MCF 10A (cell line): ENCODE measurements around the gene TATDN3. TPM values are rescaled to one million over a fixed set of nuclear protein-coding genes. Genes with fewer than 3 reads are reported as not detected.
"Not testable (repeated sequence)": the region's sequence is repeated elsewhere in the genome, so short reads cannot be mapped to it uniquely, and the experiment has no call there.

ENCODE experiments used
- BruUV-seq: library from RNA; stranded (reverse); fragments of 400-500 nt; replicated peaks from 2 replicates; lab custom pipeline; 2021; lab: Mats Ljungman, UMichigan
- CTCF ChIA-PET: fragments of 300-600 bp; sonication (Branson Sonifier 250); formaldehyde crosslinking; extraction: SDS; loops from one replicate; lab custom pipeline; 2021; ENCODE audit warnings: antibody characterized with exemption, inconsistent platforms; lab: Yijun Ruan, JAX
- POLR2A ChIA-PET: fragments of 300-600, 350-650 bp; sonication (Branson Sonifier 250); formaldehyde crosslinking; extraction: SDS; loops from one replicate; lab custom pipeline; 2020; ENCODE audit warnings: antibody characterized with exemption, inconsistent platforms; lab: Yijun Ruan, JAX
- DNase-seq: peaks from one replicate; pipeline ENCODE4 v3.0.0-alpha.2; 2018; ENCODE audit not compliant: unreplicated experiment
- H3K27ac Mint-ChIP-seq: one replicate; pipeline ENCODE4 v1.8.0; 2022; ENCODE audit warnings: mild to moderate bottlenecking, low read depth, mixed read lengths; ENCODE audit not compliant: unreplicated experiment
- H3K27me3 Mint-ChIP-seq: one replicate; pipeline ENCODE4 v1.8.0; 2022; ENCODE audit warnings: mixed read lengths; ENCODE audit not compliant: insufficient read depth, unreplicated experiment
- H3K36me3 Mint-ChIP-seq: one replicate; pipeline ENCODE4 v1.8.0; 2022; ENCODE audit warnings: mild to moderate bottlenecking, moderate library complexity, mixed read lengths; ENCODE audit not compliant: insufficient read depth, unreplicated experiment
- H3K4me1 Mint-ChIP-seq: one replicate; pipeline ENCODE4 v1.8.0; 2022; ENCODE audit warnings: mixed read lengths; ENCODE audit not compliant: insufficient read depth, unreplicated experiment
- H3K4me3 Mint-ChIP-seq: one replicate; pipeline ENCODE4 v1.8.0; 2022; ENCODE audit warnings: mild to moderate bottlenecking, moderate library complexity, mixed read lengths; ENCODE audit not compliant: unreplicated experiment
- H3K9me3 Mint-ChIP-seq: one replicate; pipeline ENCODE4 v1.8.0; 2022; ENCODE audit warnings: mixed read lengths; ENCODE audit not compliant: unreplicated experiment
- intact Hi-C: fragments of 100-400 bp; cut with micrococcal nuclease; formaldehyde crosslinking; loops from 2 replicates; pipeline ENCODE4 v1.14.1; 2022
- total RNA-seq: library from RNA; stranded (reverse); gene quantifications from 2 replicates; pipeline ENCODE4 v1.2.3, GENCODE V29; 2022
- TF ChIP-seq, protein P1 (sequence below): fragments of 200-600 bp; IDR thresholded peaks from one replicate; pipeline ENCODE4 v1.8.0; 2022; ENCODE audit warnings: antibody characterized with exemption, mild to moderate bottlenecking; ENCODE audit not compliant: unreplicated experiment

Gene TATDN3
- total RNA-seq, 1 experiment from 2014 or later: 31.5 TPM

DNA sequence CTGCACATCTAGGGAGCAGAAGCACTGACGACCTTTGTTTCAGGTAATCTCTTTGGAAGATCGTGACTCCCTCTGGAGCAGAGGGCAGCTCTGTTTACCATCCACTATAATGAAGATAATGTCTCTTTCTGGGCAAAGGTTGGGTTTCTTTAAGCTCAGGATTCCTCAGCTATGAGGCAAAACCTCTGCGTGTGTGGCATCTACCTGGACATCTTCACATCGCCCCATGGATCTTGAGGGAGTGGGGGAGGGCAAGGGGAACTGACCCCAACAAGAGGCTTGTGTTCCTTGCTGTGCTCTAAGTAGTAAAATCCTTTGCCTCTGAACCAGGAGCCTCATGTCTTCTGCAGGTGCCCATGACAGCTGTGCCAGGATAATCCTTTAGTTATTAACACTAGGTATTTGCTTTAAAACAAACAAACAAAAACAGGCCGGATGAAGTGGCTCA, 36.2 kb downstream of the TATDN3 start:
- no TSS peak for BruUV-seq
- peaks cover 28% of the 10 kb centered on the region for H3K9me3 Mint-ChIP-seq
- H3K36me3 Mint-ChIP-seq: no peaks in the 10 kb centered on the region
- TF ChIP-seq, protein P1, sequence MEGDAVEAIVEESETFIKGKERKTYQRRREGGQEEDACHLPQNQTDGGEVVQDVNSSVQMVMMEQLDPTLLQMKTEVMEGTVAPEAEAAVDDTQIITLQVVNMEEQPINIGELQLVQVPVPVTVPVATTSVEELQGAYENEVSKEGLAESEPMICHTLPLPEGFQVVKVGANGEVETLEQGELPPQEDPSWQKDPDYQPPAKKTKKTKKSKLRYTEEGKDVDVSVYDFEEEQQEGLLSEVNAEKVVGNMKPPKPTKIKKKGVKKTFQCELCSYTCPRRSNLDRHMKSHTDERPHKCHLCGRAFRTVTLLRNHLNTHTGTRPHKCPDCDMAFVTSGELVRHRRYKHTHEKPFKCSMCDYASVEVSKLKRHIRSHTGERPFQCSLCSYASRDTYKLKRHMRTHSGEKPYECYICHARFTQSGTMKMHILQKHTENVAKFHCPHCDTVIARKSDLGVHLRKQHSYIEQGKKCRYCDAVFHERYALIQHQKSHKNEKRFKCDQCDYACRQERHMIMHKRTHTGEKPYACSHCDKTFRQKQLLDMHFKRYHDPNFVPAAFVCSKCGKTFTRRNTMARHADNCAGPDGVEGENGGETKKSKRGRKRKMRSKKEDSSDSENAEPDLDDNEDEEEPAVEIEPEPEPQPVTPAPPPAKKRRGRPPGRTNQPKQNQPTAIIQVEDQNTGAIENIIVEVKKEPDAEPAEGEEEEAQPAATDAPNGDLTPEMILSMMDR: no peak
- ChIA-PET POLR2A (interaction anchor here (0.6 to 1.6 kb wide), 7 partner anchors 10 to 161 kb away, joined by 3 to 9 read pairs (median 4); partner anchors contain the start of gene FLVCR1), CTCF (interaction anchor here (0.6 to 1.4 kb wide), 8 partner anchors 10 to 764 kb away, joined by 3 to 5 read pairs (median 3); no protein-coding TSS in a partner anchor)
- no peaks in the 10 kb centered on the region for H3K4me1 Mint-ChIP-seq
- intact Hi-C loops: no loop called here
- no peak overlapping the region for H3K27ac Mint-ChIP-seq
- H3K27me3 Mint-ChIP-seq: no peaks in the 10 kb centered on the region
- no peak for DNase-seq
- no peak overlapping the region for H3K4me3 Mint-ChIP-seq

DNA sequence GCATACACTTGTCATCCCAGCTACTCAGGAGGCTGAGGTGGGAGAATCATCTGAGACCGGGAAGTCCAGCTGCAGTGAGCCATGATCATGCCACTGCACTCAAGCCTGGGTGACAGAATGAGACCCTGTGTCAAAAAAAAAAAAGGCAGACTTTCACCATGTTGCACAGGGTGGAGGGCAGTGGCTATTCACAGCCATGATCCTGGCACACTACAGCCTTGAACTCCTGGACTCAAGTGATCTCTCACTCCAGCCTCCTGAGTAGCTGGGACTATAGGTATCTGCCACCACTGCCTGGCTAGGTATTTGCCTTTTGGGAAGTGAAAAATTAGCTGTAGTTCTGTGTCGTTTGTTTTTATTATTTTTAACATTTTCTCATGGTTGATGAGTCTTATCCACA, 36.7 kb downstream of the TATDN3 start:
- BruUV-seq: no TSS peak
- no peaks in the 10 kb centered on the region for H3K27me3 Mint-ChIP-seq
- H3K4me1 Mint-ChIP-seq: no peaks in the 10 kb centered on the region
- peaks cover 28% of the 10 kb centered on the region for H3K9me3 Mint-ChIP-seq
- POLR2A ChIA-PET: interaction anchor here (0.7 to 1.6 kb wide), 4 partner anchors 9 to 135 kb away, joined by 3 to 9 read pairs (median 4); no protein-coding TSS in a partner anchor
- DNase-seq: no peak
- CTCF ChIA-PET: interaction anchor here (0.9 to 1.4 kb wide), 4 partner anchors 10 to 373 kb away, joined by 3 to 4 read pairs (median 3); no protein-coding TSS in a partner anchor
- no peaks in the 10 kb centered on the region for H3K36me3 Mint-ChIP-seq
- H3K4me3 Mint-ChIP-seq: no peak overlapping the region
- TF ChIP-seq, protein P1: no peak
- intact Hi-C loops: no loop called here
- no peak overlapping the region for H3K27ac Mint-ChIP-seq

DNA sequence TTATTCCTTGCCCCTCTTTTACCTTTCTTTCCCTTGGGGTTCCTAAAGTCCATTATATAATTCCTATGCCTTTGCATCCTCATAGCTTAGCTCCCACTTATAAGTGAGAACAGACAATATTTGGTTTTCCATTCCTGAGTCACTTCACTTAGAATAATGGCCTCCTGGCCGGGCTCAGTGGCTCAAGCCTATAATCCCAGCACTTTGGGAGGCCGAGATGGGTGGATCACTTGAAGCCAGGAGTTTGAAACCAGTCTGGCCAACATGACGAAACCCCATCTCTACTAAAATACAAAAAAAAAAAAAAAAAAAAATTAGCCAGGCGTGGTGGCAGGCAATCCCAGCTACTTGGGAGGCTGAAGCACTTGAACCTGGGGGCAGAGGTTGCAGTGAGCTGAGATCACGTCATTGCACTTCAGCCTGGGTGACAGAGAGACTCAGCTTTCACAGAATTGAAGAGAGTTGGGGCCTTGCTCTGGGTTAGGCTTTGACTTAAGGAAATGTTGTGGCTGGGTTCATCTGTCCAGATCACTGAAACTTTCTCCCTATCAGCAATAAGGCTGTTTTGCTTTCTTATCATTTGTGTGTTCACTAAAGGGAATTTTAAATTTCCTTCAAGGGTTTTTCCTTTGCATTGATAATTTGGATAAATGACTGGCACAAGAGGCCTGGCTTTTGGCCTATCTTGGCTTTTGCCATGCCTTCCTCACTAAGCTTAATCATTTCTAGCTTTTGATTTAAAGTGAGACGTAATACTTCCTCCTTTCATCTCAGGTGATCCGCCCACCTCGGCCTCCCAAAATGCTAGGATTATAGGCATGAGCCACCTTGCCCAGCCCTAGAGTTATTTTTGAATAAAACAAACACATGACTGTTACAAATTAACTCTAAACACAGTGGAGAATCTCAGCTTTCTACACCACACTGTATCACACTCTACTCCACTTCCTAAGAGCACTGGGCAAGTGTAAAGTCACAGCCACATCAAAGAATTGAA, 41.8 kb downstream of the TATDN3 start:
- H3K27me3 Mint-ChIP-seq, BruUV-seq, H3K9me3 Mint-ChIP-seq, DNase-seq, H3K36me3 Mint-ChIP-seq, H3K27ac Mint-ChIP-seq, H3K4me1 Mint-ChIP-seq, H3K4me3 Mint-ChIP-seq, intact Hi-C loops: not testable (repeated sequence)
- POLR2A ChIA-PET: interaction anchor here (1.0 kb wide), 1 partner anchor 24 kb away, joined by 5 read pairs; no protein-coding TSS in a partner anchor
- CTCF ChIA-PET: interaction anchor here (0.6 to 2.0 kb wide), 8 partner anchors 7 to 1045 kb away, joined by 3 to 13 read pairs (median 5); no protein-coding TSS in a partner anchor

DNA sequence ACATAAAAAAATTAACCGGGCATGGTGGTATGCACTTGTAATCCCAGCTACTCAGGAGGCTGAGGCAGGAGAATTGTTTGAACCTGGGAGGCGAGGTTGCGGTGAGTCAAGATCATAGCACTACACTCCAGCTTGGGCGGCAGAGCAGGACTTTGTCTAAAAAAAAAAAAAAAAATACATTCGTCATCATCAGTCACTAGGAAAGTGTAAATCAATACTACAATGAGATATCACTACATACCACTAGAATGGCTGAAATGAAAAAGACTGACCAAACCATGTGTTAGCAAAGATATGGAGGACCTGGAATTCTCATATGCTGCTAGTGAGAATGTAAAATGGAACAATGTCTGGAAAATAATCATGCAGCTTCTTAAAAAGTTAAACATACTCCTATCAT, 46.5 kb downstream of the TATDN3 start:
- no peaks in the 10 kb centered on the region for H3K4me1 Mint-ChIP-seq
- H3K36me3 Mint-ChIP-seq: no peaks in the 10 kb centered on the region
- DNase-seq: no peak
- ChIA-PET CTCF (interaction anchor here (0.7 to 2.0 kb wide), 3 partner anchors 10 to 21 kb away, joined by 3 to 7 read pairs (median 6); partner anchors contain the start of gene SPATA45), POLR2A (interaction anchor here (0.6 to 2.2 kb wide), 5 partner anchors 10 to 738 kb away, joined by 3 to 9 read pairs (median 4); partner anchors contain the start of gene FLVCR1)
- no peak overlapping the region for H3K4me3 Mint-ChIP-seq
- H3K27me3 Mint-ChIP-seq: no peaks in the 10 kb centered on the region
- intact Hi-C loops: no loop called here
- BruUV-seq: no TSS peak
- TF ChIP-seq, protein P1: no peak
- H3K27ac Mint-ChIP-seq: no peak overlapping the region
- no peaks in the 10 kb centered on the region for H3K9me3 Mint-ChIP-seq

DNA sequence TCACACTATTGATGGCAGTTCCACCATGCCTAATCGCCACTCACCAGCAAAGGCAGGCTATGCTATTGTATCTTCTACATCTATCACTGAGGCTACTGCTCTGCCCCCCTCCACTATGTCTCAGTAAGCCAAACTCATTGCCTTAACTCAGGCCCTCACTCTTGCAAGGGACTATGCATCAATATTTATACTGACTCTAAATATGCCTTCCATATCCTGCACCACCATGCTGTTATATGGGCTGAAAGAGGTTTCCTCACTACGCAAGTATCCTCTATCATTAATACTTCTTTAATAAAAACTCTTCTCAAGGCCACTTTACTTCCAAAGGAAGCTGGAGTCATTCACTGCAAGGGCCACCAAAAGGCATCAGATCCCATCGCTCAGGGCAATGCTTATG, 52.8 kb downstream of the TATDN3 start:
- CTCF ChIA-PET: interaction anchor here (0.9 to 1.0 kb wide), 2 partner anchors 14 to 51 kb away, joined by 3 to 5 read pairs; partner anchors contain the start of gene FLVCR1
- H3K9me3 Mint-ChIP-seq, H3K27ac Mint-ChIP-seq, H3K4me3 Mint-ChIP-seq, DNase-seq, H3K36me3 Mint-ChIP-seq, H3K27me3 Mint-ChIP-seq, H3K4me1 Mint-ChIP-seq, BruUV-seq, intact Hi-C loops: not testable (repeated sequence)
- POLR2A ChIA-PET: interaction anchor here (2.2 kb wide), 1 partner anchor 13 kb away, joined by 10 read pairs; the partner anchor contains the start of gene FLVCR1
